Kidney (tissue), 14 donors: ENCODE data around the gene PGK1. TPM values are rescaled to one million over a fixed set of nuclear protein-coding genes. Genes with fewer than 3 reads are reported as not detected.
A peak's percentile ranks its signal among the peaks of the same experiment; 100 is the strongest.
"Not testable (repeated sequence)": the region's sequence is repeated elsewhere in the genome, so short reads cannot be mapped to it uniquely, and the experiment has no call there.

ENCODE experiments used
- DNase-seq, 5 donors: peaks; one replicate each; pipeline ENCODE4 v3.0.0-alpha.2; 2013 to 2020
- FAIRE-seq: peaks from 2 replicates; lab custom pipeline; 2012; peaks lifted over from hg19 to GRCh38; lab: Jason Lieb, UNC
- H3K27ac ChIP-seq, 2 donors: one replicate each; pipeline ENCODE4 v1.7.0; 2013; ENCODE audit warnings: low read depth in 2 of 2, low read length in 2 of 2, inconsistent platforms in 1 of 2
- H3K27me3 ChIP-seq: one replicate; pipeline ENCODE4 v1.7.1; 2013; ENCODE audit warnings: low read length, inconsistent platforms; ENCODE audit not compliant: control insufficient read depth, insufficient read depth
- H3K36me3 ChIP-seq, 3 donors: one replicate each; pipeline versions ENCODE4 v1.7.0 to v1.7.1; 2013; ENCODE audit warnings: low read length in 3 of 3, control low read depth in 1 of 3, inconsistent platforms in 1 of 3; ENCODE audit not compliant: insufficient read depth in 3 of 3, control insufficient read depth in 2 of 3
- H3K4me1 ChIP-seq, 3 donors: one replicate each; pipeline versions ENCODE4 v1.7.0 to v1.7.1; 2013; ENCODE audit warnings: low read length in 3 of 3, inconsistent platforms in 1 of 3, low read depth in 1 of 3; ENCODE audit not compliant: control insufficient read depth in 2 of 3, insufficient read depth in 2 of 3
- H3K4me3 ChIP-seq, 3 donors: one replicate each; pipeline versions ENCODE4 v1.7.0 to v1.8.1; 2013; ENCODE audit warnings: low read length in 3 of 3, control low read depth in 1 of 3, inconsistent platforms in 1 of 3
- H3K9ac ChIP-seq, 3 donors: one replicate each; pipeline versions ENCODE4 v1.7.0 to v1.7.1; 2013; ENCODE audit warnings: low read length in 3 of 3, control low read depth in 1 of 3, inconsistent platforms in 1 of 3
- H3K9me3 ChIP-seq, 3 donors: one replicate each; pipeline versions ENCODE4 v1.7.0 to v1.7.1; 2013; ENCODE audit warnings: low read length in 3 of 3, control low read depth in 1 of 3, inconsistent platforms in 1 of 3; ENCODE audit not compliant: control insufficient read depth in 2 of 3, insufficient read depth in 1 of 3
- intact Hi-C: fragments of 100-400 bp; cut with DNase I; formaldehyde crosslinking; loops from one replicate; pipeline ENCODE4 v1.11.1; 2022
- polyA plus RNA-seq: library from polyadenylated mRNA; stranded (reverse); fragments of 350-450 nt; fragmentation: Illumina TruSeq; extraction: RNeasy Lipid Tissue Mini Kit (QIAGEN cat#74804); gene quantifications from one replicate; pipeline ENCODE4 v1.2.3, GENCODE V29; 2014; ENCODE audit warnings: low read depth, low replicate concordance; ENCODE audit not compliant: insufficient read depth
- total RNA-seq: library from RNA; stranded (reverse); fragmentation: NEBNext Ultra II Directional; extraction: Animal tissue kit (Norgen Biotek cat#: 25700); gene quantifications from one replicate; pipeline ENCODE4 v1.2.1, GENCODE V29; 2021
- TF ChIP-seq, protein P1 (sequence below): IDR thresholded peaks from 3 replicates; pipeline ENCODE4 v1.5.1; 2012; ENCODE audit warnings: mild to moderate bottlenecking, moderate library complexity, borderline replicate concordance; ENCODE audit not compliant: insufficient read depth; ENCODE audit errors: extremely low read depth
- donor health status: control.
- donor health status: control.
- donor health status: control.
- donor health status: control.
- donor health status: control.
- donor health status: DM: yes; HTN: yes; CAD: no.
- donor health status: Normal renal cell carcinoma (clear cell type).

The PGK1 gene
- total and polyA plus RNA-seq, 2 donors from 2014 or later, result 356 to 471 TPM

DNA sequence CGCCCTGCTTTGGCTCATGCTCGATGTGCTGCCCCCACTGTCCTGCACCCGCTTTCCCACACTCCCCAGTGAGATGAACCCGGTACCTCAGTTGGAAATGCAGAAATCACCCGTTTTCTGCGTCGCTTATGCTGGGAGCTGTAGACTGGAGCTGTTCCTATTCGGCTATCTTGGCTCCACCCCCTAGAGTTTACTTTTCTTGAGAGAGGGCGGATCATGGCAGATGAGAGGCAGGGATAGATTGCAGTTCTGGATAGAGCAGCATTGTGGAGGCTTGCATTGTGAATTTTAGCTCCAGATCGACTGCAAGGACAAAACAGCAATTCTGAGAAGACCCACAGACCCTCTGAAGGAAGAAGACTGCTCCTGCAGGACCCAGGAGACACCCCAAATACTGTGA, 53.8 kb downstream of the PGK1 start:
- H3K9ac ChIP-seq, H3K4me3 ChIP-seq, intact Hi-C loops, H3K36me3 ChIP-seq, H3K4me1 ChIP-seq, FAIRE-seq, DNase-seq, H3K9me3 ChIP-seq, H3K27ac ChIP-seq, H3K27me3 ChIP-seq: not testable (repeated sequence)

DNA sequence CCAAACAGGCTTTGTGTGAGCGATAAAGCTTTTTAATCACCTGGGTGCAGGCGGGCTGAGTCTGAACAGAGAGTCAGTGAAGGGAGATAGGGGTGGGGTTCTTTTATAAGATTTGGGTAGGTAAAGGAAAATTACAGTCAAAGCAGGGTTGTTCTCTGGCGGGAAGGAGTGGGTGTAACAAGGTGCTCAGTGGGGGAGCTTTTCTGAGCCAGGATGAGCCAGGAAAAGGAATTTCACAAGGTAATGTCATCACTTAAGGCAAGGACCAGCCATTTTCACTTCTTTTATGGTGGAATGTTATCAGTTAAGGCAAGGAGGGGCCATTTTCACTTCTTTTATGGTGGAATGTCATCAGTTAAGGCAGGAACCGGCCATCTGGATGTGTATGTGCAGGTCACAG, 56.7 kb downstream of the PGK1 start:
- H3K36me3 ChIP-seq, DNase-seq, FAIRE-seq, H3K27ac ChIP-seq, H3K27me3 ChIP-seq, H3K9me3 ChIP-seq, H3K4me1 ChIP-seq, H3K4me3 ChIP-seq, intact Hi-C loops, H3K9ac ChIP-seq: not testable (repeated sequence)

DNA sequence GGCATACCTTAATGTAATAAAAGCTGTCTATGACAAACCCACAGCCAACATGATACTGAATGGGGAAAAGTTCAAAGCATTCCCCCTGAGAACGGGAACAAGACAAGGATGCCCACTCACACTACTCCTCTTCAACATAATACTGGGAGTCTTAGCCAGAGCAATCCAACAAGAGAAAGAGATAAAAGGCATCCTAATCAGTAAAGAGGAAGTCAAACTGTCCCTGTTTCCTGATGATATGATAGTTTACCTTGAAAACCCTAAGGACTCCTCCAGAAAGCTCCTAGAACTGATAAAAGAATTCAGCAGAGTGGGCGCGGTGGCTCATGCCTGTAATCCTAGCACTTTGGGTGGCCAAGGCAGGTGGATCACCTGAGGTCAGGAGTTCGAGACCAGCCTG, 59.1 kb downstream of the PGK1 start:
- not testable (repeated sequence) for DNase-seq, H3K27ac ChIP-seq

DNA sequence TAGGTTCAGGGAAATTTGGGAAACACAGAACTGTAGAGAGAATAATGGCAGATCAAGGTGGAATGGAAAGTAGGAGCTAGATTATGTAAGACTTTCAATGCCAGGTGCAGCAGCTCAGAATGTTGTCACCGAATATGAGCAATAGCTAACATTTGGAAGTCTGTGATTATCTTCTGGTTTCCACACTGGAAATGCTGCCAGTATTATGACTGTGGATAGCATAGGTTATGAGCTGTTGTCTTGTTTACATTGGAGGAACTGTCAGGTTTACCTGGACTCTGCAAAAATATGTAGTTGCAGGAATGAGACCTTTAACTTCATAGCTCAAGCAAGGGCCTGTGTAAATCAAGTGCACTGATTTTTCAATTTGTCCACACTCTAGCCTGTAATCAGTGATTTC, 61.4 kb downstream of the PGK1 start:
- TF ChIP-seq, protein P1, sequence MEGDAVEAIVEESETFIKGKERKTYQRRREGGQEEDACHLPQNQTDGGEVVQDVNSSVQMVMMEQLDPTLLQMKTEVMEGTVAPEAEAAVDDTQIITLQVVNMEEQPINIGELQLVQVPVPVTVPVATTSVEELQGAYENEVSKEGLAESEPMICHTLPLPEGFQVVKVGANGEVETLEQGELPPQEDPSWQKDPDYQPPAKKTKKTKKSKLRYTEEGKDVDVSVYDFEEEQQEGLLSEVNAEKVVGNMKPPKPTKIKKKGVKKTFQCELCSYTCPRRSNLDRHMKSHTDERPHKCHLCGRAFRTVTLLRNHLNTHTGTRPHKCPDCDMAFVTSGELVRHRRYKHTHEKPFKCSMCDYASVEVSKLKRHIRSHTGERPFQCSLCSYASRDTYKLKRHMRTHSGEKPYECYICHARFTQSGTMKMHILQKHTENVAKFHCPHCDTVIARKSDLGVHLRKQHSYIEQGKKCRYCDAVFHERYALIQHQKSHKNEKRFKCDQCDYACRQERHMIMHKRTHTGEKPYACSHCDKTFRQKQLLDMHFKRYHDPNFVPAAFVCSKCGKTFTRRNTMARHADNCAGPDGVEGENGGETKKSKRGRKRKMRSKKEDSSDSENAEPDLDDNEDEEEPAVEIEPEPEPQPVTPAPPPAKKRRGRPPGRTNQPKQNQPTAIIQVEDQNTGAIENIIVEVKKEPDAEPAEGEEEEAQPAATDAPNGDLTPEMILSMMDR, result no peak
- Histone ChIP-seq H3K9me3 (no peaks in the 10 kb centered on the region), H3K4me3 (no peak overlapping the region), H3K27ac (no peak overlapping the region), H3K36me3 (no peaks in the 10 kb centered on the region), H3K4me1 (no peaks in the 10 kb centered on the region), H3K9ac (no peak overlapping the region), H3K27me3 (no peaks in the 10 kb centered on the region)
- peak in 2 of 5 donors; percentile 13 to 29 for DNase-seq
- intact Hi-C loops, result no loop called here
- no peak for FAIRE-seq

More for the DNA sequence above, 59.1 kb downstream of the PGK1 start:
- H3K9me3 ChIP-seq, intact Hi-C loops, H3K4me3 ChIP-seq, H3K9ac ChIP-seq, FAIRE-seq, H3K27me3 ChIP-seq, H3K36me3 ChIP-seq, H3K4me1 ChIP-seq: not testable (repeated sequence)

DNA sequence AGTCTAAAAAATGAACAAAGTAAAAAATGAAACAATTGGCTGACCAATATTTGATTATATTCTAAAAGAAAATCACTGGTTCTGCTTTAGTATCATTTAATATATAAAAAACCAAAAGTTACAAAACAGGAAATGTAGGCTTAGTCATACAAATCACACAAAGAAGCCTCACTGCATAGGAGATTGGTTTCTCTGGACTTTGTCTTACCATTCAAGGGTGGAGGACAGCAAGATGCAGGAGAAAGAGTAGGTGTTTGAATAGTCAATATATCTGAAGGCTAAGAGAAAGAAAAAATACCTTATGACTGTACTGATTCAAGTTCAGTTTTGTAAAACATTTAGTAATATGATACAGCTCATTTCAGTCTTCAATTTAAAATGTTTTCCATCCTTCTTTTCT, 64.0 kb downstream of the PGK1 start:
- TF ChIP-seq, protein P1, result no peak

More for the DNA sequence above, 64.0 kb downstream of the PGK1 start:
- intact Hi-C loops, result no loop called here
- Histone ChIP-seq H3K9ac (no peak overlapping the region), H3K4me3 (no peak overlapping the region), H3K36me3 (no peaks in the 10 kb centered on the region), H3K9me3 (no peaks in the 10 kb centered on the region), H3K27ac (no peak overlapping the region), H3K27me3 (no peaks in the 10 kb centered on the region), H3K4me1 (no peaks in the 10 kb centered on the region)
- DNase-seq, result no peak
- FAIRE-seq, result no peak

Other genes starting within 250 kb of the PGK1 start
- gene MAGT1, start 208.8 kb upstream of the PGK1 start, total RNA-seq, result 86.8 TPM
- 36.5 TPM for gene MAGT1, start 208.8 kb upstream of the PGK1 start, polyA plus RNA-seq
- 233 TPM for gene COX7B, start 204.8 kb upstream of the PGK1 start, total RNA-seq
- 1,977 TPM for gene COX7B, start 204.8 kb upstream of the PGK1 start, polyA plus RNA-seq
- gene ATP7A, start 193.6 kb upstream of the PGK1 start, total RNA-seq, result 11.9 TPM
- 1.9 TPM for gene ATP7A, start 193.6 kb upstream of the PGK1 start, polyA plus RNA-seq
- not detected for gene PGAM4, start 134.6 kb upstream of the PGK1 start, total RNA-seq
- gene PGAM4, start 134.6 kb upstream of the PGK1 start, polyA plus RNA-seq, result not detected
- 23.3 TPM for gene TAF9B, start 35.4 kb downstream of the PGK1 start, total RNA-seq
- gene TAF9B, start 35.4 kb downstream of the PGK1 start, polyA plus RNA-seq, result 14.0 TPM
- gene CYSLTR1, start 223.4 kb downstream of the PGK1 start, total RNA-seq, result 5.5 TPM
- 1.5 TPM for gene CYSLTR1, start 223.4 kb downstream of the PGK1 start, polyA plus RNA-seq